SK-N-SH (cell line): ENCODE data around the gene RAB8B. TPM values are rescaled to one million over a fixed set of nuclear protein-coding genes. Genes with fewer than 3 reads are reported as not detected.

Experiments used
- CTCF ChIA-PET: fragments of 300-600, 350-600 bp; formaldehyde crosslinking; extraction: SDS; loops from one replicate; lab custom pipeline; 2021; lab: Yijun Ruan, JAX
- POLR2A ChIA-PET: fragments of 350-600 bp; sonication (Branson Sonifier 250); formaldehyde crosslinking; extraction: SDS; loops from one replicate; lab custom pipeline; 2020; ENCODE audit warnings: antibody characterized with exemption, inconsistent platforms; lab: Yijun Ruan, JAX
- DNase-seq: peaks from one replicate; pipeline ENCODE4 v3.0.0; 2012
- H2AFZ ChIP-seq: fragments of 200-600 bp; sonication (generic); 2 replicates; pipeline ENCODE4 v1.8.1; 2016; ENCODE audit warnings: antibody characterized with exemption, mild to moderate bottlenecking, low read depth
- H3F3A ChIP-seq: fragments of 200-600 bp; sonication (generic); replicated peaks from 2 replicates; pipeline ENCODE3; 2016; ENCODE audit warnings: antibody characterized with exemption, mild to moderate bottlenecking; ENCODE audit not compliant: insufficient read depth
- H3K27ac ChIP-seq, 2 experiments: fragments of 200-500 bp in 1 of 2; fragments of 200-600 bp in 1 of 2; sonication (Bioruptor generic) in 1 of 2; sonication (generic), shearing (Covaris generic) in 1 of 2; 2 replicates each; pipeline versions ENCODE4 v1.5.1 to v1.6.1; 2014 to 2016; ENCODE audit warnings: low read depth in 2 of 2, inconsistent platforms in 1 of 2, low read length in 1 of 2, mild to moderate bottlenecking in 1 of 2, mixed read lengths in 1 of 2
- H3K27me3 ChIP-seq: fragments of 200-600 bp; sonication (generic), shearing (Covaris generic); 2 replicates; pipeline ENCODE4 v1.6.1; 2016; ENCODE audit warnings: mixed run types; ENCODE audit not compliant: insufficient read depth
- H3K36me3 ChIP-seq, 2 experiments: fragments of 200-500 bp in 1 of 2; fragments of 200-600 bp in 1 of 2; sonication (Bioruptor generic) in 1 of 2; sonication (generic) in 1 of 2; replicated peaks in 1 of 2; 2 replicates each; pipeline versions ENCODE3 to v1.5.1; 2014 to 2016; ENCODE audit warnings: low read length in 1 of 2, mild to moderate bottlenecking in 1 of 2; ENCODE audit not compliant: insufficient read depth in 2 of 2, control insufficient read depth in 1 of 2
- H3K4me1 ChIP-seq, 2 experiments: fragments of 200-500 bp in 1 of 2; fragments of 200-600 bp in 1 of 2; sonication (Bioruptor generic) in 1 of 2; sonication (generic), shearing (Covaris generic) in 1 of 2; 2 replicates each; pipeline versions ENCODE4 v1.5.1 to v1.6.1; 2014 to 2016; ENCODE audit warnings: low read depth in 1 of 2, low read length in 1 of 2, mixed run types in 1 of 2; ENCODE audit not compliant: insufficient read depth in 2 of 2, control insufficient read depth in 1 of 2
- H3K4me2 ChIP-seq: fragments of 200-600 bp; sonication (generic), shearing (Covaris generic); 2 replicates; pipeline ENCODE4 v1.6.1; 2017; ENCODE audit warnings: mixed run types
- H3K4me3 ChIP-seq, 2 experiments: fragments of 200-500 bp in 1 of 2; fragments of 200-600 bp in 1 of 2; sonication (Bioruptor generic) in 1 of 2; sonication (generic), shearing (Covaris generic) in 1 of 2; 2 replicates each; pipeline versions ENCODE4 v1.5.1 to v1.8.1; 2014 to 2016; ENCODE audit warnings: low read depth in 2 of 2, inconsistent platforms in 1 of 2, low read length in 1 of 2, mild to moderate bottlenecking in 1 of 2, mixed read lengths in 1 of 2, moderate library complexity in 1 of 2
- H3K79me2 ChIP-seq: fragments of 200-600 bp; sonication (generic); 2 replicates; pipeline ENCODE4 v1.8.1; 2017; ENCODE audit warnings: mild to moderate bottlenecking; ENCODE audit not compliant: insufficient read depth
- H3K9ac ChIP-seq: fragments of 200-600 bp; sonication (generic); 2 replicates; pipeline ENCODE4 v1.6.1; 2017; ENCODE audit warnings: mixed run types
- H3K9me2 ChIP-seq: fragments of 200-600 bp; sonication (generic); 2 replicates; pipeline ENCODE4 v1.6.1; 2017; ENCODE audit warnings: mixed run types
- H3K9me3 ChIP-seq: fragments of 200-600 bp; sonication (generic); 2 replicates; pipeline ENCODE4 v1.6.1; 2017; ENCODE audit warnings: mixed run types, mild to moderate bottlenecking, moderate library complexity
- H4K20me1 ChIP-seq: fragments of 200-600 bp; sonication (generic); 2 replicates; pipeline ENCODE4 v1.6.1; 2017; ENCODE audit warnings: mild to moderate bottlenecking, mixed run types; ENCODE audit not compliant: insufficient read depth
- CHD2 ChIP-seq: fragments of 150-350 bp; IDR thresholded peaks from 2 replicates; pipeline ENCODE4 v1.6.1; 2018; ENCODE audit warnings: low read length; ENCODE audit not compliant: partially characterized antibody
- EP300 ChIP-seq, 2 experiments: IDR thresholded peaks; 2 replicates each; pipeline versions ENCODE4 v1.4.0 to v1.6.1; 2012; ENCODE audit warnings: borderline replicate concordance in 1 of 2, low read depth in 1 of 2, low read length in 1 of 2
- FOSL2 ChIP-seq: IDR thresholded peaks from 2 replicates; pipeline ENCODE4 v1.4.0; 2012; ENCODE audit warnings: low read depth, mild to moderate bottlenecking, moderate library complexity, borderline replicate concordance
- FOXM1 ChIP-seq: IDR thresholded peaks from 2 replicates; pipeline ENCODE4 v1.4.0; 2012; ENCODE audit warnings: low read depth, mild to moderate bottlenecking
- GATA2 ChIP-seq: sonication (generic); formaldehyde crosslinking; IDR thresholded peaks from 2 replicates; pipeline ENCODE4 v1.5.0; 2020; ENCODE audit warnings: mild to moderate bottlenecking, missing genetic modification reagents
- JUND ChIP-seq: IDR thresholded peaks from 2 replicates; pipeline ENCODE4 v1.4.0; 2012
- MEF2A ChIP-seq: IDR thresholded peaks from 2 replicates; pipeline ENCODE4 v1.4.0; 2012; ENCODE audit warnings: low read depth, borderline replicate concordance
- MXI1 ChIP-seq: IDR thresholded peaks from 2 replicates; pipeline ENCODE4 v1.6.1; 2012; ENCODE audit warnings: mild to moderate bottlenecking, low read depth, low read length, improper control_type of control experiment
- NFIC ChIP-seq: IDR thresholded peaks from 2 replicates; pipeline ENCODE4 v1.4.0; 2012; ENCODE audit warnings: borderline replicate concordance
- NRF1 ChIP-seq: IDR thresholded peaks from 2 replicates; pipeline ENCODE4 v1.6.1; 2012; ENCODE audit warnings: low read depth, mild to moderate bottlenecking, low read length
- RAD21 ChIP-seq: IDR thresholded peaks from 2 replicates; pipeline ENCODE4 v1.6.1; 2012; ENCODE audit warnings: mild to moderate bottlenecking, low read length
- RCOR1 ChIP-seq: fragments of 150-350 bp; IDR thresholded peaks from 2 replicates; pipeline ENCODE4 v1.6.1; 2017; ENCODE audit warnings: antibody characterized with exemption, low read length
- TCF12 ChIP-seq: IDR thresholded peaks from 2 replicates; pipeline ENCODE4 v1.4.0; 2012
- TEAD4 ChIP-seq: IDR thresholded peaks from 2 replicates; pipeline ENCODE4 v1.4.0; 2012; ENCODE audit warnings: mild to moderate bottlenecking, borderline replicate concordance; ENCODE audit not compliant: insufficient read depth
- YY1 ChIP-seq: IDR thresholded peaks from 2 replicates; pipeline ENCODE4 v1.4.0; 2012; ENCODE audit warnings: low read depth, mild to moderate bottlenecking
- WGBS: methylation state at CpG from one replicate; pipeline ENCODE4 v1.1.6; 2017; ENCODE audit warnings: low lambda C conversion rate; 5-methylcytosine and 5-hydroxymethylcytosine counted together
- polyA plus RNA-seq, 3 experiments: library from polyadenylated mRNA; depleted of rRNA; stranded (reverse); fragments of >200 nt; gene quantifications; 2 replicates each; pipeline ENCODE4 v1.2.3, GENCODE V29; 2012
- TF ChIP-seq, protein P1 (sequence below): fragments of 200-600 bp; sonication (generic); IDR thresholded peaks from 2 replicates; pipeline ENCODE4 v1.6.1; 2017; ENCODE audit warnings: antibody characterized with exemption, mild to moderate bottlenecking, moderate library complexity
- TF ChIP-seq, protein P2 (sequence below): IDR thresholded peaks from 2 replicates; pipeline ENCODE4 v1.4.0; 2012; ENCODE audit warnings: low read depth
- TF ChIP-seq, protein P3 (sequence below): IDR thresholded peaks from 2 replicates; pipeline ENCODE4 v1.6.1; 2012; ENCODE audit warnings: mild to moderate bottlenecking, low read depth, low read length, moderate library complexity
- TF ChIP-seq, protein P4 (sequence below): IDR thresholded peaks from 2 replicates; pipeline ENCODE4; 2012

RAB8B gene
- polyA plus RNA-seq, 1 of the 3 experiments (the other 2 are of a cell fraction), result 5.4 TPM

DNA sequence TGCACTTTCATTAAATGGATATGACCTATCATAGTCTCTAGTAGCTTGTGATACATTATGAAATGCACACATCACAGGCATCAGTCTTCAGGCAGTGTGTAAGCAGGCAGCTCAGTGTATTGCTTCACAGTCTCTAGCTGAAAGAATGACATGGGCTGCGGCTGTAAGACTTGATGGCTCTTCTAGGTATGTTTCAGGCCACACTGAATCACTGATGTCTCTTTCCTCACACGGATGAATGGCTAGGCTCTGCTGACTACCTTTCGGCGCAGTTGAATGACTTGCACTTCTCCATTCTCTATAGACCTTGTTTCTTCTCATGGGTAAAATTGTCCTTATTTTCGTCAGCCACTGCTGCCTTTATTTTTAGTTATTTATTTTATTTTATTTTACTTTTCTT, 103.4 kb downstream of the RAB8B start:
- no peak overlapping the region for H3K9ac ChIP-seq
- POLR2A ChIA-PET, result no interaction called here
- H3K9me2 ChIP-seq, result no peaks in the 10 kb centered on the region
- H3K4me1 ChIP-seq, result peaks cover 0 to 12% of the 10 kb centered on the region in 2 experiments; a peak in 1 of 4 replicates
- no peak for DNase-seq
- 0 out of 2 replicates have a peak, but pooled peaks cover 6% of the 10 kb centered on the region for H3K79me2 ChIP-seq
- no peaks in the 10 kb centered on the region for H4K20me1 ChIP-seq
- WGBS, result 80% methylated on average over 5 of the region's 5 CpGs
- H3K9me3 ChIP-seq, result no peaks in the 10 kb centered on the region
- CTCF ChIA-PET, result interaction anchor here (1.0 to 6.2 kb wide), 5 partner anchors 15 to 174 kb away, joined by 3 to 73 read pairs (median 10); no protein-coding TSS in a partner anchor
- peaks cover 26% of the 10 kb centered on the region for H3F3A ChIP-seq
- H3K4me2 ChIP-seq, result 0 out of 2 replicates have a peak overlapping the region, but pooled peaks have one; percentile 21
- peaks cover 5 to 30% of the 10 kb centered on the region in 2 experiments for H3K36me3 ChIP-seq
- TF ChIP-seq NRF1 (no peak), RAD21 (no peak), RCOR1 (no peak), NFIC (no peak), FOSL2 (no peak), MXI1 (no peak), YY1 (no peak), EP300 (IDR thresholded peaks at IDR 0.05; ENCODE audit: borderline replicate concordance in 1 of 2, low read depth in 1 of 2, low read length in 1 of 2) (no peak), TCF12 (no peak)
- TF ChIP-seq, protein P1, sequence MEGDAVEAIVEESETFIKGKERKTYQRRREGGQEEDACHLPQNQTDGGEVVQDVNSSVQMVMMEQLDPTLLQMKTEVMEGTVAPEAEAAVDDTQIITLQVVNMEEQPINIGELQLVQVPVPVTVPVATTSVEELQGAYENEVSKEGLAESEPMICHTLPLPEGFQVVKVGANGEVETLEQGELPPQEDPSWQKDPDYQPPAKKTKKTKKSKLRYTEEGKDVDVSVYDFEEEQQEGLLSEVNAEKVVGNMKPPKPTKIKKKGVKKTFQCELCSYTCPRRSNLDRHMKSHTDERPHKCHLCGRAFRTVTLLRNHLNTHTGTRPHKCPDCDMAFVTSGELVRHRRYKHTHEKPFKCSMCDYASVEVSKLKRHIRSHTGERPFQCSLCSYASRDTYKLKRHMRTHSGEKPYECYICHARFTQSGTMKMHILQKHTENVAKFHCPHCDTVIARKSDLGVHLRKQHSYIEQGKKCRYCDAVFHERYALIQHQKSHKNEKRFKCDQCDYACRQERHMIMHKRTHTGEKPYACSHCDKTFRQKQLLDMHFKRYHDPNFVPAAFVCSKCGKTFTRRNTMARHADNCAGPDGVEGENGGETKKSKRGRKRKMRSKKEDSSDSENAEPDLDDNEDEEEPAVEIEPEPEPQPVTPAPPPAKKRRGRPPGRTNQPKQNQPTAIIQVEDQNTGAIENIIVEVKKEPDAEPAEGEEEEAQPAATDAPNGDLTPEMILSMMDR, result no peak
- H3K27me3 ChIP-seq, result no peaks in the 10 kb centered on the region
- H2AFZ ChIP-seq, result no peak overlapping the region
- no peak overlapping the region for H3K4me3 ChIP-seq
- H3K27ac ChIP-seq, result peak overlapping the region in 1 of 2 experiments; percentile 92; a peak in 2 of 4 replicates

DNA sequence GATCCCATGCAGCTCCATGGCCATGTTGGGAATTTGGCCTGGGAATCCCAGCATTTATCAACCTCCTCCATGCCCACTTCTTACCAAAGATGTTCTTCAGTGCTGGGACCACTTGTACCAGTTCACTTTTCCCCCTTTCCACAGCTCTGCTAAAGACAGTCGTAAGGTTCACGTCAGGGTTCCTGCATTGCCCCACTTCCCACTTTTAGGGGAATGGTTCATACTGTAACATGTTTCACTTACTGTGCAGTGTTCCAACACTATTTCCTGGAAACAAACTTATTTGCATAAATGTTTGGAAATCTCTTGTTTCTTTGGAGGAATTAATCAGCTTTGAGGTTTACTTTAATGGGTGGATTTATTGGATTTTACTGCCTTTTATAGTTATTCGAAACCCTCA, 105.0 kb downstream of the RAB8B start:
- Histone ChIP-seq H3K4me3 (no peak overlapping the region), H3K27me3 (no peaks in the 10 kb centered on the region), H3K9me2 (no peaks in the 10 kb centered on the region), H3K4me2 (no peak overlapping the region), H4K20me1 (no peaks in the 10 kb centered on the region), H3K36me3 (peaks cover 2 to 26% of the 10 kb centered on the region in 2 experiments), H3K79me2 (0 out of 2 replicates have a peak, but pooled peaks cover 6% of the 10 kb centered on the region), H2AFZ (no peak overlapping the region), H3K4me1 (peaks cover 0 to 12% of the 10 kb centered on the region in 2 experiments; a peak in 1 of 4 replicates), H3F3A (peaks cover 26% of the 10 kb centered on the region), H3K27ac (no peak overlapping the region), H3K9me3 (no peaks in the 10 kb centered on the region), H3K9ac (no peak overlapping the region)
- TF ChIP-seq YY1 (no peak), TCF12 (no peak), RAD21 (no peak), TEAD4 (no peak), GATA2 (CRISPR knock-in tag) (no peak), MEF2A (no peak), MXI1 (no peak), CHD2 (no peak), JUND (no peak), FOXM1 (no peak)
- TF ChIP-seq, protein P2, sequence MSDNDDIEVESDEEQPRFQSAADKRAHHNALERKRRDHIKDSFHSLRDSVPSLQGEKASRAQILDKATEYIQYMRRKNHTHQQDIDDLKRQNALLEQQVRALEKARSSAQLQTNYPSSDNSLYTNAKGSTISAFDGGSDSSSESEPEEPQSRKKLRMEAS, result no peak
- TF ChIP-seq, protein P3, sequence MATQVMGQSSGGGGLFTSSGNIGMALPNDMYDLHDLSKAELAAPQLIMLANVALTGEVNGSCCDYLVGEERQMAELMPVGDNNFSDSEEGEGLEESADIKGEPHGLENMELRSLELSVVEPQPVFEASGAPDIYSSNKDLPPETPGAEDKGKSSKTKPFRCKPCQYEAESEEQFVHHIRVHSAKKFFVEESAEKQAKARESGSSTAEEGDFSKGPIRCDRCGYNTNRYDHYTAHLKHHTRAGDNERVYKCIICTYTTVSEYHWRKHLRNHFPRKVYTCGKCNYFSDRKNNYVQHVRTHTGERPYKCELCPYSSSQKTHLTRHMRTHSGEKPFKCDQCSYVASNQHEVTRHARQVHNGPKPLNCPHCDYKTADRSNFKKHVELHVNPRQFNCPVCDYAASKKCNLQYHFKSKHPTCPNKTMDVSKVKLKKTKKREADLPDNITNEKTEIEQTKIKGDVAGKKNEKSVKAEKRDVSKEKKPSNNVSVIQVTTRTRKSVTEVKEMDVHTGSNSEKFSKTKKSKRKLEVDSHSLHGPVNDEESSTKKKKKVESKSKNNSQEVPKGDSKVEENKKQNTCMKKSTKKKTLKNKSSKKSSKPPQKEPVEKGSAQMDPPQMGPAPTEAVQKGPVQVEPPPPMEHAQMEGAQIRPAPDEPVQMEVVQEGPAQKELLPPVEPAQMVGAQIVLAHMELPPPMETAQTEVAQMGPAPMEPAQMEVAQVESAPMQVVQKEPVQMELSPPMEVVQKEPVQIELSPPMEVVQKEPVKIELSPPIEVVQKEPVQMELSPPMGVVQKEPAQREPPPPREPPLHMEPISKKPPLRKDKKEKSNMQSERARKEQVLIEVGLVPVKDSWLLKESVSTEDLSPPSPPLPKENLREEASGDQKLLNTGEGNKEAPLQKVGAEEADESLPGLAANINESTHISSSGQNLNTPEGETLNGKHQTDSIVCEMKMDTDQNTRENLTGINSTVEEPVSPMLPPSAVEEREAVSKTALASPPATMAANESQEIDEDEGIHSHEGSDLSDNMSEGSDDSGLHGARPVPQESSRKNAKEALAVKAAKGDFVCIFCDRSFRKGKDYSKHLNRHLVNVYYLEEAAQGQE, result no peak
- TF ChIP-seq, protein P1, result no peak
- TF ChIP-seq, protein P4, sequence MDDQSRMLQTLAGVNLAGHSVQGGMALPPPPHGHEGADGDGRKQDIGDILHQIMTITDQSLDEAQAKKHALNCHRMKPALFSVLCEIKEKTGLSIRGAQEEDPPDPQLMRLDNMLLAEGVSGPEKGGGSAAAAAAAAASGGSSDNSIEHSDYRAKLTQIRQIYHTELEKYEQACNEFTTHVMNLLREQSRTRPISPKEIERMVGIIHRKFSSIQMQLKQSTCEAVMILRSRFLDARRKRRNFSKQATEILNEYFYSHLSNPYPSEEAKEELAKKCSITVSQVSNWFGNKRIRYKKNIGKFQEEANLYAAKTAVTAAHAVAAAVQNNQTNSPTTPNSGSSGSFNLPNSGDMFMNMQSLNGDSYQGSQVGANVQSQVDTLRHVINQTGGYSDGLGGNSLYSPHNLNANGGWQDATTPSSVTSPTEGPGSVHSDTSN, result no peak
- POLR2A ChIA-PET, result interaction anchor here (1.3 kb wide), 1 partner anchor 12 kb away, joined by 3 read pairs; no protein-coding TSS in a partner anchor
- DNase-seq, result no peak
- 99% methylated on average over 3 of the region's 3 CpGs for WGBS
- CTCF ChIA-PET, result interaction anchor here (0.6 to 3.4 kb wide), 9 partner anchors 12 to 212 kb away, joined by 3 to 17 read pairs (median 3); no protein-coding TSS in a partner anchor
